ENCODE measurements around the gene FIP1L1.
A peak's percentile ranks its signal among the peaks of the same experiment; 100 is the strongest.

FIP1L1 gene

GRCh38 chr4:53477636-53478035 lies 100.2 kb downstream of the FIP1L1 start:
- no peak for FAIRE-seq

DNA sequence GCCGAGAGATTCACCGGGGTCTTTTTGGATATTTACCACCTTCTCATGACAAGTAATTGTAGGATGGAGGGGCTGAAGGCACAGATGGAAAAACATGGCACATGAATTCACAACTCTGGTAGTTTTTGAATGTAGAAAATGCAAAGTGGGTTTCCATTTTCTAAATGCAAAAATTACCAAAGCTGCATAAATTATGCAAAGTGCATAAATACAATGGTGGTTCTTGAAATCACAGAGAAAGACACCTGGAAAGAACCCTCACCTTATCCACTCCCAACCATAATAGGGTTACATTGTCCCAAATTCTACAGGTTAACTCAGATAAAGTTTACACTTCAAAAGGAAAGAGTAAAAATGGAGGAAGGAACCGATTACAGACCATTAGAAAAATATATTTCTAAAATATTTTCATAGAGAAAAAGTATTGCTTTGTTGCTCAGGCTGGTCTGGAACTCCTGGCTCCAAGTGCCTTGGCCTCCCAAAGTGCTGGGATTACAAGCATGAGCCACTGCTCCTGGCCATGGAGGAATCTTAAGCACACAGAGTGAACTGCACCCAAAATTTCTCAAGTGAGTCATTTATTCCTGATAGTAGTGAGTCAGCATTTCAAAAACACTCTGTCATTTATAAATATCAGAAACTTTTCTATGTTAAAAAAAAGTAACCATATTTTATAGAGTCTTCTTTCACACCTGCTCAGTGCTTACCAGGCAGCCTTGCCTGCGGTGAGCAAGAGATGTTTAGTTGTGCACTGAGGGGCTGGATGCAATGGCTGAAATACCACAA lies 101.4 kb downstream of the FIP1L1 start:
- FAIRE-seq: no peak

GRCh38 chr4:53479736-53480525 lies 102.5 kb downstream of the FIP1L1 start:
- peak; percentile 64 for FAIRE-seq

- no peak for FAIRE-seq
These were observed 103.5 kb downstream of the FIP1L1 start for GRCh38 chr4:53480909-53481308.

- no peak for FAIRE-seq
These were observed 104.1 kb downstream of the FIP1L1 start for GRCh38 chr4:53481586-53481985.

- no peak for FAIRE-seq
These were observed 105.8 kb downstream of the FIP1L1 start for GRCh38 chr4:53483250-53483649.

GRCh38 chr4:53484911-53485657 lies 107.6 kb downstream of the FIP1L1 start:
- no peak for FAIRE-seq

DNA sequence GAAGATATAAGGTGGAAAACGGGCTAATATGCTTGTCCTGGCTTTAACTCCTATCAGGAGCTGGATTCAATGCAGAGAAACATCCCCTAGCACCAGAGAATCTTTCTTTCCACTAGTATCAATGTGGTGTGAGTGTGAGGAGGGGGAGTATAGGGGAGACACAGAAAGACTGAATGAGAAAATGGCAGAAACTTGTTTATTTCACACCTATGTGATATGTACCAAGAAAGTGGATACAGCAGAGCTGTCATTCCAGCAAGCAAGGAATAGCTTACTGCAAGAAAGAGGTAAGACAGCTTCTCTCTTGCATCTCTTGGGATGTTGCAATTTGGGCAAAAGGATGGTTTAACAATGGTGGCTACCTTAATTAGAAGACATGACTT lies 108.2 kb downstream of the FIP1L1 start:
- FAIRE-seq: no peak

- FAIRE-seq: no peak
These were observed 110.3 kb downstream of the FIP1L1 start for GRCh38 chr4:53487766-53488165.

- FAIRE-seq: no peak
These were observed 111.9 kb downstream of the FIP1L1 start for GRCh38 chr4:53489279-53489889.

DNA sequence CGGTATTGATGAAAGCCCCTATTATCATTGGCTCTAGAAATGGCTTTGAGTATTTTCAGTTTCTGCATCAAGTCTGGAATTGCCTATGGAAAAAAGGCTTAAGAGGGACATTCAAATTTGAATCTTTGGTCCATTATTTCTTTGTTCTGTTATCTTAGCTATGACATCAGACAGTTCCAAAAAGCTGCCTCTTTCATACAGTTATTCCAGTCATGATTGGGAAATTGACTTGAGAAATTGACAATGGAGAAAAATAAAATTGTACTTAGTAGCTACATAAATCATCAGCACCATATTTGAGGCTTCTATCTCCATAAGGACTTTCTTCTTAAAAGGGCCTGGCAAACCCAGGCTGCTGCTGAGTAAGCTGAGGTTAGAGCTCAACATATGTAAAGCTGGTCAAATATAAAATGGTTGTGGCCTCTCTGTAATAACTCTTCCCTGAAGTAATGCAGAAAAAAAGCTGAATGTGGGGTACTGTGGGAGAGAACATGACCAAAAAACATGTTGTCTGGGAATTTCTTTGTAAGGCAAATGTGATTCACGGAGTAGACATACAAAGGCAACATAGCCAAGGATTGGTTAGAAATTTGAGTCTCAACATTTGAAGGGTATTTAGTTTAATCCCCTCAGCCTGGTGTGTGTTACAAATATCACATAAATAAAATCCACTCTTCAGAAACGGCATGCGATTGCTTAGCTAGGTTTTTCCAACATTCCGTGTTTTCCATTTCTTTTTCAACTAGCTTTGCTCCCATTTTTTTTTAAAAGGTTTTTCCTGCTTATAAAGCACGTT lies 112.9 kb downstream of the FIP1L1 start:
- FAIRE-seq: no peak

DNA sequence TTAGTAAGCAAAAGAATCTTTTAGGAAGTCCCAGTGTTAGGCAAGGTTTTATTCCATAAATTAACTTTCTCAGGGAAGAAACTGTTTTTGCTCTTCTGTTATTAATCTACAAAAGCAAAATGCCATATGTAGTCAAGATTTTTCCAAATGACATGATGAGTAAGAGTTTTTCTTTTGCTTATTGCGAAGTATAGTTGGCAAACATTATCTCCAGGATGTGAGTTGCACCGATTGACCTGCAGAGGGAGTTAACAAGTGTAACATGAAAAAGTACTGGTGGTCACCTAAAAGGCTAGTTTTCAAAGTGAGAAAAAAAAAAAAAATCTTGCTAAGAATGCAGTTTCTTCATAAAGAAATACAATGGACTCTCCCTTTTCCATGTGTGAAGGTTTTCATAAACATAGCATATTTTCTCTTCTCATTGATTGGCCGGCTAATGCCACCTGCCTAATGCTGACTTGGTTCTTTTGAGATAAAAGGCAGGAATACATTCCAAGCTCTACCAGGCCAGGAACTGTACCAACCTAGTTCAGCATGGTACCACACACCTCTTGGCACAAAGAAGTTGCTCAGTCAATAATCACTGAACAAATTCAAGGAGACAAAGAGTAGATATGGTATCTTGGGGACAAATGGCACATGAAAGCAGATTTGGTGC lies 113.7 kb downstream of the FIP1L1 start:
- peak; percentile 92 for FAIRE-seq

- FAIRE-seq: no peak
These were observed 117.4 kb downstream of the FIP1L1 start for GRCh38 chr4:53494851-53495250.

GRCh38 chr4:53497487-53498244 lies 120.2 kb downstream of the FIP1L1 start:
- no peak for FAIRE-seq

- FAIRE-seq: no peak
These were observed 121.3 kb downstream of the FIP1L1 start for GRCh38 chr4:53498706-53499105.

DNA sequence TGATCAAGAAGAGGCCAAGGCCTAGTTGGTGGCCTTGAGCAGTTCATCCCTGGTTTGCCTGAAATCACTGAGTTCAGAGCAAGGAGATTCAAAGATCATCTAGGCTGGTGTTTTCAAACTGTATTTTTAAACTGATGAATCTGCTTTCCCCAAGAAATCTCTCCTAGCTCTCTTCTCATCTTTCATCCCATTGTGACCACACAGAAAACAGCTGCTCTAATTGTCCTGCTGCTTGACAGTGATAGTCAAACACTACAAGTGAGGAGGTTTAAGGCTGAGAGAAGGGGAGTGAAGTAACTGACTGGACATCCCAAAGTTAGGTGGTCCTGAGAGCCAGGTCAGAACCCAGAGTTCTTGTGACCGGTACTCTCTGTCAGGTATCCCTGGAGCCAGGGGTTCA lies 122.3 kb downstream of the FIP1L1 start:
- no peak for FAIRE-seq

- FAIRE-seq: no peak
These were observed 123.1 kb downstream of the FIP1L1 start for GRCh38 chr4:53500546-53500945.

DNA sequence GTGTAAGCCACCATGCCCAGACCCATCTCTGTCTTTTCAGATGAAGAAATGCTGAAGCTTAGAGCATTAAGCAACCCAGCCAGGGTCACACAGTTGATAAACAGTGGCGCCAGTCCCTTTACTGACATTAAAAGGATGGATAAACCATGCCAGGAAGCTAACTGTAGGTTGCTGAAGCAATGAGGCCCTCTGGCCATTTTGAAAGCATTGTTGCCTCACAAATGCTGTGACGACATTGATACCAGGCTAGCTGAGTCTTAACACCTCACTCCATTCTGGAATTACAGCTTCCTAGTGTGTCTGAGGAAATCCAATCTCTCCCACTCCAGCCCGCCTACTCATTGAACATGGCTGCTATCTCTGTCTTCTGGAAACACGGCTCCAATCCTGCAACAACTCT lies 124.1 kb downstream of the FIP1L1 start:
- FAIRE-seq: no peak

- no peak for FAIRE-seq
These were observed 124.7 kb downstream of the FIP1L1 start for GRCh38 chr4:53502094-53502493.

DNA sequence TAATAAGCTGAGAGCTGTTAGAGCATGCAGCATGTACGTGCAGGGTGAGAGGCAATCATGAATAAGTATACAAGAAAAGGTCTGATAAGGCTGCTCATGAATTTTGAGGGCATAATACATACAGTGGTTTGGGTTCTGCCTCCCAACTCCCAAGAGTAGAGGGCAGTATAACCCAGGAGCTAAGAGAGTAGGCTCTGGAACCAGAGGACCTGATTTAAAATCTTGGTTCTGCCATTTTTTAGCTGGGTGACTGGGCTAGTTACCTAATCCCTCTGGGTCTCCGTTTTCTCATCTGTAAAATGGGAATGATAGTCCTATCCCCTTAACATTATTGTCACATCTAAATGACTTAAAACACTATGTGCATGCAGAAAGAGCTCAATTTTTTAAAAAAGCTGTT lies 128.5 kb downstream of the FIP1L1 start:
- FAIRE-seq: no peak

GRCh38 chr4:53507058-53507457 lies 129.6 kb downstream of the FIP1L1 start:
- FAIRE-seq: no peak
